ENCODE results near the gene ARL6IP6.

Gene ARL6IP6

DNA sequence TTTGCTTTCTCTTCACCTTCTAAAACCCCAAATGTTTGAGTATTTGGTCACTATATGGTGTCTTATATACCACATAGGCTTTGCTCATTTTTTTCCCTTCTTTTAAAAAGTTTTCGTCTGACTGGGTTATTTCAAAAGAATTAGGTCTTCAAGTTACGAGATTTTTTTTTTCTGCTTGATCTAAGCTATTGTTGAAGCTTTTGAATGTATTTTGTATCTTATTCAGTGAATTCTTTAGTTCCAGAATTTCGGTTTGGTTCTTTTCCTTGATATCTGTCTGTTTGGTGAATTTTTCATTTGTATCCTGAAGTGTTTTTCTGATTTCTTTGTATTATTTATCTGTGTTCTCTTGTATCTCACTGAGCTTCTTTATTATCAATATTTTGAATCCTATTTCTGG lies 93.5 kb downstream of the ARL6IP6 start:
- DNase-seq = no peak
